HG03159 (cell line): ENCODE data around the gene EPS15.
"Not testable (repeated sequence)": the region's sequence is repeated elsewhere in the genome, so short reads cannot be mapped to it uniquely, and the experiment has no call there.

Experiments used
- ATAC-seq: cut with Tn5 transposase; IDR thresholded peaks from one replicate; pipeline ENCODE4 v1.9.1; 2021; ENCODE audit warnings: mild to moderate bottlenecking, moderate library complexity; ENCODE audit not compliant: unreplicated experiment

Gene EPS15

DNA sequence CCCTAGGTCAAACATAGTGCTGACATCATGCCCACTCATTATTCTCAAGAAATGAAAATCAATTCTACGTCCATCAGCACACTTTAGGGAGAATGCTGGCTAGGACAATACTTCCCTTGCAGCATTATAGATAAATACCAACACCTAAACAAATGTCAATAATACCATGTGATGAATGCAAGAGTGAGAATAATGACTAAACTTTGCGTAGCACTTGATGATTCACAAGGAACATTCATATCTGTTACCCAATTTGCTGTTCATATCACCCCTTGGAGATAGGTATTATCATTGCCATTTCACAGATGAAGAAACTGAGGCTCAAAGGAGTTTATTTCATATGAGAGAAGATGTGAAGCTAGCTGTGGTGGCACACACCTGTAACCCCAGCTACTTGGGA, 24.8 kb upstream of the EPS15 start:
- ATAC-seq: no peak

DNA sequence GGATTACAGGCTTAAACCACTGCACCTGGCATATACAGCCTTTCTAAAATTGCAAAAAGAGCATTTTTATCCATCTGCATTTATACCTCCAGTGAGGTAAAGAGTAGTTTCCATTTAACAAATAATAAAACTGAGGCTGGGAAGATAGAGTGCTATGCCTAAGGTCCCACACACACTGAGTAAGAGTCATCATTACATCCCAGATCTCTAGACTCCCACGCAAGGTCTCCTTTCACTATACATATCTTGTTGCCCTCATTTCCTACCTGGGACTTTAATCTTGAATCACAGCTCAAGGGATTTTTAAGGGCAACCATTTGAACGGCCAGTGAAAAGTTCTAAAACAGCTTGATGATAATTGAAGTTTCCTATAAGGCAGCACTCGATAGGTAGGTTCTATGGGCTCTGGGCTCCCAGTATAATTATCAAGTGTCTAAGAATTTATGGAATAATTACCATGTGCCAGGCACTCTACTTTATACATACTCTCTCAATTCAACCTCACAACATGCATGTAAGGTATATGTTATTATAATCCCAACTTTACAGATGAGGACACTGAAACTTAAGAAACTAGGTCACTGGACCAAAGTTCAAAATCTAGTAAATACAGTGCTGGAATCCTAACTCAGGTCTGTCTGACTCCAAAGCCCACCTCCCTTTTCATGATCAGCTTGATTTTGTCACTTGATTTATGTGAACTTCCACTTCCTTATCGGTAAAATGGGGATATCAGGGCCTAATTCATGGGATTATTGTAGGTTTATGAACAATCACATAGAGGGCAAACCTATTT, 23.3 kb upstream of the EPS15 start:
- ATAC-seq: no peak

GRCh38 chr1:51541313-51542050, 22.4 kb upstream of the EPS15 start:
- ATAC-seq: no peak

DNA sequence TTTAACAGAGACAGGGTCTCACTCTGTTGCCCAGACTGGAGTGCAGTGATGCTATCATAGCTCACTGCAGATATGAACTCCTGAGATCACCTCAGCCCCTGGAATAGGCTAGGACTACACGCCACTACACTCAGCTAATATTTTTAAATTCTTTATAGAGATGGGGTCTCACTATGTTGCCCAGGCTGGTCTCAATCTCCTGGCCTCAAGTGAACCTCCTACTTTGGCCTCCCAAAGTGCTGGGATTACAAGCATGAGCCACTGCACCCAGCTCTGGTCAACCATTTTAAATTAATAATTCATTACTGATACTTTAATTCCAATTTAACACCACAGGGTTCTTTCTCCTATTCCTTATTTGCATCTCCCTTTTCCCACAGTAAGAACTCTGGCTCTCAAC, 18.5 kb upstream of the EPS15 start:
- ATAC-seq: no peak

- no peak for ATAC-seq
Observed at GRCh38 chr1:51535006-51535592, 16.0 kb upstream of the EPS15 start.

GRCh38 chr1:51534447-51534846, 15.4 kb upstream of the EPS15 start:
- ATAC-seq: peak; percentile 59

DNA sequence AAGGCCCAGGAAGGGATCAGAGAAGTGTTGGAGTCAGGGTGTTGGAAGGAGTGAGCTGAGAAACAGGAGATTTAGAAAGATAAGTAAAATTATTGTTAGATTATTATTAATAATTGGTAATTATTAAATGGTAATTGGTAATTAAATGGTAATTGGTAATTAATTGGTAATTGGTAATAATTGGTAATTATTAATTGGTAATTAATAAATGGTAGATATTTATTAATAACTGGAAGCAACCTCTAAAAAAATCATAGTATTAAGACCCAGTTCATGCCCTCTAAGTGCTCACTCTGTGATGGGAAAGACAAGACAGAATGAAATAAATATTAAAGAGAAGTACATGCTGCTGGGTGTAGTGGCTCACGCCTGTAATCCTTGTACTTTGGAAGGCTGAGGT, 13.8 kb upstream of the EPS15 start:
- ATAC-seq: no peak

- not testable (repeated sequence) for ATAC-seq
Observed at GRCh38 chr1:51530447-51530846, 11.4 kb upstream of the EPS15 start.

- ATAC-seq: no peak
Observed at GRCh38 chr1:51527144-51527543, 8.1 kb upstream of the EPS15 start.

GRCh38 chr1:51526248-51526647, 7.2 kb upstream of the EPS15 start:
- no peak for ATAC-seq

- no peak for ATAC-seq
Observed at GRCh38 chr1:51525295-51525694, 6.2 kb upstream of the EPS15 start.

DNA sequence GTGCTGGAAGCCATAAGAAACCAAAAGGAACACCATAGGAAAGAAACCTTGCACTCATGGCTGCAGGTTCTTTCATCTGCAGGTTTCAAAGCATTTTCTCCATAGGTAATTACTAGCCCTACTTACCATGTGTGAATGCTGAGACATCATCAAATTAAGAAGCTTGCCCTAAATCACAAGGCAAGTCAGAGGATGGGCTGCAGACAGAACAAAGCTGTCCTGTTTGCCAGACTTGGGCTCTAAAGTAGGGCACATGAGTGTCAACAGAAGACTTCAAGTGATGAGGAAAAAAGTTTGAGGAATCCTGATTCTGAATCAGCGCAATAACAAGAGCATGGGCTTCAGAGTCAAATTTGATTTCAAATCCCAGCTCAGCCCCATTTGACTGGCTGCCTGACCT, 5.8 kb upstream of the EPS15 start:
- ATAC-seq: no peak

DNA sequence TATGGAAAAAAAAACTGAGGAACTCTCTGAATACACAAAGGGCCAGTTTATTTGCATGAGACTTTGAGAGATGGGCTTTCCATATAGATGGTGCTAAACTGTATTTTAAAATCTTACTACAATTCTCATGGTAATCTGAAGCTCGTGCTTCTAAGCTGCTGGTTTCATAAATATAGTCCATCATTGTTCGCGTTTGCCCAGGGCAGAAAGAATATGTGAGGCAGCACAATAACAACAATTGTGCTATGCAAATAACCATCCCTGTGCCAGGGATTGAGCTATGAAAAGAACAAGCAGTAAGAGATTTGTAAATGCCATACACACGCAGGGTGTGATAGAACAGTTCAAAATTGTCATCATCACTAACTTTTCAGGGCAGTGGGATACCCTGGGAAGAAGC, 4.9 kb upstream of the EPS15 start:
- ATAC-seq: no peak

- ATAC-seq: no peak
Observed at GRCh38 chr1:51520700-51521248, 1.7 kb upstream of the EPS15 start.

DNA sequence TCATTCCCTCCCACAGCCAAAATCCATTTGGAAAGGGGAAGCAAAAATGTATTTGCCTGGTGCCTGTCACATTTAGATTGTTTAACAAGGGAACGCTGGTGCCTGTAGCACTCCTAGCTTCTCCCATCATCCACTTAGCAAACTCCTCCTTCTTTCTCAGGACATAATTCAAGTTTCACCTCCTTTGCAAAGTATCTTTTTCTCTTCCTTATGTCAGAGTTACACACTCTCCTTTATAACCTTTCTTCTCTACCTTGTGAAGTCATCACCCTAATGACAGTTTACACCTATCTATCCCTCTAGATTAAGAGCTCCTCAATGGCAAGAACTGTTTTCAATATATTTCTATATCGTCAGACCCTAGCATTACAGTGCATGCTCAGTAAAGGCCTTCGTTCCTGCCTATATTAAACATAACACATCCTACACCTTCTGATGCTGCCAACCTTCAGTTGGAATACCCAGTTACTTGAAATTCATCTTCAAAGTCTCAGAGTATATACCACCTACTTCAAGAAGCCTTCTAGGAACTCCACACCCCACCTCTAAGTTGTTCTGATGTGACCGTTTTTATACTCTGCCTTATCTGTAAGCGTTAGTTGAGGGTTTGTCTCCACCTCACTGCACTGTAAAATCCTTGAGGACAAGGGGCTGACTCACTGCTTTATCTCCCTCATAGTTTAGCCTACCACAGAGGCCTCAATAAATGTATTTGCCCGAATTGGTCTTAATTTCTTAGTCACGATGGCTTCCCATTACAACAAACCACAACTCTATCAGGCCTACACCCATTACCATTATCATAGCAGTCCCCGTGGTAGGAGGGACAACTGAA, 1.0 kb upstream of the EPS15 start:
- ATAC-seq: no peak

DNA sequence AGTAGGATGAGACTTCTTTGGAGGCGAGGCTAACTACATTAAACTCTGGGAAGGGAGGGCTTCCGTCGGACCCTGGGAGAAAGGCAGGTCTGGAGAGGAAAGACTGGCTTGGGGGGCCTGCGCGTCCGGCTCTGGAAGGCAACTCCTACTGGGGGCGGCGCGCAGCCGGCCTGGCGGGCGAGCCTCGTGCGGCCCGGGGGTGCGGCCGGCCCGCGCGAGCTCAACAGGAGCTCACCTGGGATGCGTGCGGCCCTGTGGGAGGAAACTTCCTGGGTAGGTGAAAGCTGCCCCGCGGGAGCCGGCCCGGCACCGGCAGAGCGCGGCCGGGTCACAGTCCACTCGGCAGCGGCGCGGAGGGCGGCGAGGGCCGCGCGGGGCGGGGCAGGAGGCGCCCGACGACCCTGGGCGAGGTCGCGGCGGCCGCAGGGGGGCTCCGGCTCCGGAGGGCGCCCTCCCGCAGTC, 449 bp downstream of the EPS15 start:
- ATAC-seq: peak; percentile 45

DNA sequence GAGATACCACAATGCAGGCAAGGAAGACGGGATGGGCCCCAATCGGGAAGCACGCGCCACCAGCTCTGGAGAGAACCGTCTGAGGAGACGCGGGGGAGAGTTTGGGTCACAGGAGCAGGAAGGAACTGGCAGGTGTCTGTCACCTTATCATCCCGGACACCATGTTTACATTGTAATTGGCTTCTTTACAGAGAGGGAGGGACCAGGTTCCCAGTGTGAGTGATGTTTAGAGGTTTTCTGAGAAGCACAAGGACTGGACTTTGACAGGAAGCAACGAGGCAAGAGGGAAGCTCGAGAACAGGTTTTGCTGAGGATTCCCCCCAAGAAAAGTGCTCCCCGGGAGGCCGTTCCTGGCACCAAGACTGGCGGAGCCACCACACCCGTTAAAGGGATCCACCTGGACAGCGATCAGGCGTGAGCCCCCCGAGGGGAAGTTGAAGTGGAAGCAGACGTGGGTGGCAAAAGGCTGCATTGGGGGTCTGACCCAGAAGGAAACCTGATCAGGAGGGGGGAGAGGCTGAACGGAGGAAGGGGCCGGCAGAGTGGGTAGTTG, 957 bp downstream of the EPS15 start:
- ATAC-seq: peak; percentile 43

- ATAC-seq: no peak
Observed at GRCh38 chr1:51517361-51518032, 1.6 kb downstream of the EPS15 start.

GRCh38 chr1:51516649-51517158, 2.4 kb downstream of the EPS15 start:
- ATAC-seq: no peak
